Bone marrow (tissue), 2 donors: Measurements from ENCODE around the gene SMG6.
A peak's percentile ranks its signal among the peaks of the same experiment; 100 is the strongest.

Experiments used
- DNase-seq, 2 donors: peaks; one replicate each; lab custom pipeline; 2025; lab: John Stamatoyannopoulos, UW

The SMG6 gene

DNA sequence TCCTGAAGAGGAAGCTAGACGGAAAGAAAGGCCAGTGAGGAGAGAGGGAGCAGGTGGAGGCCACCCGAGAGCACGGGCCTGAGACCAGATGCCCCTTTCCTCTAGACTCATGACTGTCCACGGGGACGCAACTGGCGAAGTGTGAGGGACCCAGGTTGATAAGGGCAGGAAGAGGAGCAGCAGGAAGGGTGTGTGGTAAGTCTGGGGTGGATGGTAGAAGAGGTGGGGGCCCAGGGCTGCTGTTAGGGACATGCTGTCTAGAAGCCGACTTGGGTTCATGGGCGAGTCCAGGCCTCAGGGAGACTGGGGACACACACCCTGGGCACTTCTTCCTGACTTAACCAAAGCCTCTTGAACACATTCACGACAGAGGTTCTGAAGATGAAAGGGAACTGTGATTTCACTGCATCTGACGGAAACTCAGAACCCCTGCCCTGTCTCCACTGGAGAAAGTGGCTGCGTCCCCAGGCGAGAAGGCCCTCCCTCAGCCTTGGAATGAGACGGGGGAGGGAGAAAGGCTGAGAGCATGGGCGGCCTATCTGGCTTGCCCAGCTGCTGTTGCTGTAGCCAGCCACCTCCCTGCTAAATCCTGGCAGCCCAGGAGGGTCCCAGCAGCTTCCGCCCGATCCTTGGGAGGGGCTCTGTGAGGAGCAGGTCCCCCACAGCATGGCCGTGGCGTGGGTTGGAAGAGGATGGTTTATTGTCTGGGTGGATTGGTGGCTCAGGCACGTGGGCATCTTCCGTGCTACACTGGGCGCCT, 242.7 kb downstream of the SMG6 start:
- DNase-seq: no peak

DNA sequence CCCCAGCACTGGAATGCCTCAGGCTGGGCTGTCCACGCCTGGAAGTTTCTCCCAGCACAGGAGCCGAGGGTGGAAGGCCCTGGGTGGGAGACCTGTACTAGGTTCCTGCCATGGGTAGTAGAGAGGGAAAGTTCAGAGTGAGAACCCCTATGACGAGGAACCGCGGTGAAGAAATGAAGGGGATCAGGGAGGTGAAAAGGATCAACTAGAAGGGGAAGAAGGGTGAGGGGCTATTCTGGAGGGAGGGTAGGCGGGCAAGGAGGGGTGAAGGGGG, 243.3 kb downstream of the SMG6 start:
- DNase-seq: no peak

DNA sequence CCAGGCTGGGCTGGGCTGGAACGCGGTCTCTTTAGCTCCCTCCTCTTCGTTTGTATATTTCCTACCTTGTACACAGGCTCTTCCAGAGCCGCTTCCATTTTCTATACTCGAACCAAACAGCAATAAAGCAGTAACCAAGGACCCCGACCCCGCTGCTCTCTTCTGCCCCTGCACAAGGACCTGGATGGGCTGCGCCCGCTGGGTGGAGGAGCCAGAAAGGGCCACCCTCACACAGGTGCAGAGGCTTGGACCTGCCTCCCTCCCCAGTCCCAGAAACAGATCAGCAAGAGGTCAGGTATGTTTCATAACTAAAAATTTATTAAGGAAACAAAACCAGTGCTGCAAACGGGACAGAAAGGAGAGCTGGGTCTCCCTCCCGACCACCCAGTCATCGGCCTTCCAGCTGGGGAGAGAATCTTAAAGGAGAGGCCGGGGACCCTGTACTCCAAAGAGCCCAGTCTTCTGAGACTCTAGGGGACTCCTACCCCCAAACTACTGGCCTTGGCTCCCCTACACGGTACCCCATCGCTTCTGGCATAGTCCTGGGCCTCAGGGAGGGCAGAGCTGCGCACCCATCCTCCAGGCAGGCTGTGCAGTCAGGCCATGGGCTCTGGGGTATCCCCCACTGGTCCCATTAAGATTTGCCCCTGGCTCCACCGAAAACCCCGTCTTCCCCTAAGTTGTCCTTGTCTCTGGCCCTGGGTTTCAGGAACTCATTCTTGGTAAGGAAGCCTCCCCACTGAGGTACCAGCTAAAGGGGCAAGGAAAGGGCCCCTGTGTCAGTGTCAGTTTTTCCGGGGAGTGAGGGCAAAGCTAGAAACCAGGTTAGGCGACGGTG, 243.8 kb downstream of the SMG6 start:
- DNase-seq: no peak

DNA sequence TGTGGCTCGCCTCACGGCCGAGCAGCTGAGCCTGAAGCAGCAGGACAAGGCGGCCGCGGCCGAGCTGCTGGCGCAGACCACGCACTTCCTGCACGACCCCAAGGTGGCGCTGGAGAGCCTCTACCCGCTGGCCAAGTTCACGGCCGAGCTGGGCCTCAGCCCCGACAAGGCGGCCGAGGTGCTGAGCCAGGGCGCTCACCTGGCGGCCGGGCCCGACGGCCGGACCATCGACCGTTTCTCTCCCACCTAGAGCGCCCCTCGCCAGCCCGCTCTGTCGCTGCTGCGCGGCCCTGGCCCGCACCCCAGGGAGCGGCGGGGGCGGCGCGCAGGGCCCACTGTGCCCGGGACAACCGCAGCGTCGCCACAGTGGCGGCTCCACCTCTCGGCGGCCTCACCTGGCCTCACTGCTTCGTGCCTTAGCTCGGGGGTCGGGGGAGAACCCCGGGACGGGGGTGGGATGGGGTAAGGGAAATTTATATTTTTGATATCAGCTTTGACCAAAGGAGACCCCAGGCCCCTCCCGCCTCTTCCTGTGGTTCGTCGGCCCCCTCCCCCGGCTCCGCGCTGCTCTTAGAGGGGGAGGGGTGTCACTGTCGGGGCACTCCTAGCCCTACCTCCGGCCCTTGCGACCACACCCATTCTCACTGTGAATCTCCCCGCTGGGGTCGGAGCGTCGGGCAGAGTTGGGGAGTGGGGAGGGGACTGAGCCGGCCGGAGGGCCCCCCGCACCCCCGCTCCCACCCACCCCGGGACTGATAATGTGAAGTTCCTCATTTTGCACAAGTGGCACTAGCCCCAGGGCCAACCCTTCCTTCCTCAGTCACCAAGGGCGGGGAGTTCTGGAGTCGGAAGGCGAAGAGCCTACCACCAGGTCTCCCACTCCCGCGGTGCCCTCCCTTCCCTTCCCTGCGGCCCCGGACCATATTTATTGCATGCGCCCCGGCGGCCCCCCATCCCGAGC, 244.7 kb downstream of the SMG6 start:
- peak; percentile 54 to 73 for DNase-seq

DNA sequence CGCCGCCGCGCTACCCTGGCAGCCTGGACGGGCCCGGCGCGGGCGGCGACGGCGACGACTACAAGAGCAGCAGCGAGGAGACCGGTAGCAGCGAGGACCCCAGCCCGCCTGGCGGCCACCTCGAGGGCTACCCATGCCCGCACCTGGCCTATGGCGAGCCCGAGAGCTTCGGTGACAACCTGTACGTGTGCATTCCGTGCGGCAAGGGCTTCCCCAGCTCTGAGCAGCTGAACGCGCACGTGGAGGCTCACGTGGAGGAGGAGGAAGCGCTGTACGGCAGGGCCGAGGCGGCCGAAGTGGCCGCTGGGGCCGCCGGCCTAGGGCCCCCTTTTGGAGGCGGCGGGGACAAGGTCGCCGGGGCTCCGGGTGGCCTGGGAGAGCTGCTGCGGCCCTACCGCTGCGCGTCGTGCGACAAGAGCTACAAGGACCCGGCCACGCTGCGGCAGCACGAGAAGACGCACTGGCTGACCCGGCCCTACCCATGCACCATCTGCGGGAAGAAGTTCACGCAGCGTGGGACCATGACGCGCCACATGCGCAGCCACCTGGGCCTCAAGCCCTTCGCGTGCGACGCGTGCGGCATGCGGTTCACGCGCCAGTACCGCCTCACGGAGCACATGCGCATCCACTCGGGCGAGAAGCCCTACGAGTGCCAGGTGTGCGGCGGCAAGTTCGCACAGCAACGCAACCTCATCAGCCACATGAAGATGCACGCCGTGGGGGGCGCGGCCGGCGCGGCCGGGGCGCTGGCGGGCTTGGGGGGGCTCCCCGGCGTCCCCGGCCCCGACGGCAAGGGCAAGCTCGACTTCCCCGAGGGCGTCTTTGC, 245.6 kb downstream of the SMG6 start:
- no peak for DNase-seq

DNA sequence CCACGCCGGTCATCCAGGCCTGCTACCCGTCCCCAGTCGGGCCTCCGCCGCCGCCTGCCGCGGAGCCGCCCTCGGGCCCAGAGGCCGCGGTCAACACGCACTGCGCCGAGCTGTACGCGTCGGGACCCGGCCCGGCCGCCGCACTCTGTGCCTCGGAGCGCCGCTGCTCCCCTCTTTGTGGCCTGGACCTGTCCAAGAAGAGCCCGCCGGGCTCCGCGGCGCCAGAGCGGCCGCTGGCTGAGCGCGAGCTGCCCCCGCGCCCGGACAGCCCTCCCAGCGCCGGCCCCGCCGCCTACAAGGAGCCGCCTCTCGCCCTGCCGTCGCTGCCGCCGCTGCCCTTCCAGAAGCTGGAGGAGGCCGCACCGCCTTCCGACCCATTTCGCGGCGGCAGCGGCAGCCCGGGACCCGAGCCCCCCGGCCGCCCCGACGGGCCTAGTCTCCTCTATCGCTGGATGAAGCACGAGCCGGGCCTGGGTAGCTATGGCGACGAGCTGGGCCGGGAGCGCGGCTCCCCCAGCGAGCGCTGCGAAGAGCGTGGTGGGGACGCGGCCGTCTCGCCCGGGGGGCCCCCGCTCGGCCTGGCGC, 246.3 kb downstream of the SMG6 start:
- DNase-seq: no peak

DNA sequence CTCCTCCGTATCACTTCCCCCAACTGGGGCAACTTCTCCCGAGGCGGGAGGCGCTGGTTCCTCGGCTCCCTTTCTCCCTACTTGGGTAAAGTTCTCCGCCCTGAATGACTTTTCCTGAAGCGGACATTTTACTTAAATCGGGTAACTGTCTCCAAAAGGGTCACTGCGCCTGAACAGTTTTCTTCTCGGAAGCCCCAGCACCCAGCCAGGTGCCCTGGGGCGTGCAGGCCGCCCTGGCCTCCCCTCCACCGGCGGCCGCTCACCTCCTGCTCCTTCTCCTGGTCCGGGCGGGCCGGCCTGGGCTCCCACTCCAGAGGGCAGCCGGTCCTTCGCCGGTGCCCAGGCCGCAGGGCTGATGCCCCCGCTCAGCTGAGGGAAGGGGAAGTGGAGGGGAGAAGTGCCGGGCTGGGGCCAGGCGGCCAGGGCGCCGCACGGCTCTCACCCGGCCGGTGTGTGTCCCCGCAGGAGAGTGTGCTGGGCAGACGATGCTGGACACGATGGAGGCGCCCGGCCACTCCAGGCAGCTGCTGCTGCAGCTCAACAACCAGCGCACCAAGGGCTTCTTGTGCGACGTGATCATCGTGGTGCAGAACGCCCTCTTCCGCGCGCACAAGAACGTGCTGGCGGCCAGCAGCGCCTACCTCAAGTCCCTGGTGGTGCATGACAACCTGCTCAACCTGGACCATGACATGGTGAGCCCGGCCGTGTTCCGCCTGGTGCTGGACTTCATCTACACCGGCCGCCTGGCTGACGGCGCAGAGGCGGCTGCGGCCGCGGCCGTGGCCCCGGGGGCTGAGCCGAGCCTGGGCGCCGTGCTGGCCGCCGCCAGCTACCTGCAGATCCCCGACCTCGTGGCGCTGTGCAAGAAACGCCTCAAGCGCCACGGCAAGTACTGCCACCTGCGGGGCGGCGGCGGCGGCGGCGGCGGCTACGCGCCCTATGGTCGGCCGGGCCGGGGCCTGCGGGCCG, 247.1 kb downstream of the SMG6 start:
- DNase-seq: peak in 1 of 2 donors; percentile 8

DNA sequence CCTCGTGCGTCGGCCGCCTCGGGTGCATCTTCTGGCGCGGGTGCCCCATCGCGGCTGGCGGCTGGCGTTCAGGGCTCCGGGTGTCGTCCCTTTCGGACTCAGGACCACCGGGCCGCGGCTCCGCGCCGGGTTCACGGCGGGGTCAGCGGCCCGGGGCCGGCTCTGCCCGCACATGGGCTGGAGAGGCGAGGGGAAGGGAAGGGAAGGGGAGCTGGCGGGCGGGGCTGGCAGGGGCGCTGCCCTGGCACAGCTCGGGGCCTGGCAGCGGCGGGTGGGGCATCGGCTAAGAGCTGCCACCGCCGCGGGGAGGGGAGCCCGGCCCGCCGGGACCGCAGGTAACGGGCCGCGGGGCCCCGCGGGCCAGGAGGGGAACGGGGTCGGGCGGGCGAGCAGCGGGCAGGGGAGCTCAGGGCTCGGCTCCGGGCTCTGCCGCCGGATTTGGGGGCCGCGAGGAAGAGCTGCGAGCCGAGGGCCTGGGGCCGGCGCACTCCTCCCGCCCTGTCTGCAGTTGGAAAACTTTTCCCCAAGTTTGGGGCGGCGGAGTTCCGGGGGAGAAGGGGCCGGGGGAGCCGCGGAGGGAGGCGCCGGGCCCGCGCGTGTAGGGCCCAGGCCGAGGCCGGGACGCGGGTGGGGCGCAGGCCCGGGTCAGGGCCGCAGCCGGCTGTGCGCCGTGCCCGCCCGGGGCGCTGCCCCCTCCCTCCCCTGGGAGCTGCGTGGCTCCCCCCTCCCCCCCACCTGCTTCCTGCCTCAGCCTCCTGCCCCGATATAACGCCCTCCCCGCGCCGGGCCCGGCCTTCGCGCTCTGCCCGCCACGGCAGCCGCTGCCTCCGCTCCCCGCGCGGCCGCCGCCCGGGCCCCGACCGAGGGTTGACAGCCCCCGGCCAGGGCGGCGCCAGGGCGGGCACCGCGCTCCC, 248.0 kb downstream of the SMG6 start:
- no peak for DNase-seq

DNA sequence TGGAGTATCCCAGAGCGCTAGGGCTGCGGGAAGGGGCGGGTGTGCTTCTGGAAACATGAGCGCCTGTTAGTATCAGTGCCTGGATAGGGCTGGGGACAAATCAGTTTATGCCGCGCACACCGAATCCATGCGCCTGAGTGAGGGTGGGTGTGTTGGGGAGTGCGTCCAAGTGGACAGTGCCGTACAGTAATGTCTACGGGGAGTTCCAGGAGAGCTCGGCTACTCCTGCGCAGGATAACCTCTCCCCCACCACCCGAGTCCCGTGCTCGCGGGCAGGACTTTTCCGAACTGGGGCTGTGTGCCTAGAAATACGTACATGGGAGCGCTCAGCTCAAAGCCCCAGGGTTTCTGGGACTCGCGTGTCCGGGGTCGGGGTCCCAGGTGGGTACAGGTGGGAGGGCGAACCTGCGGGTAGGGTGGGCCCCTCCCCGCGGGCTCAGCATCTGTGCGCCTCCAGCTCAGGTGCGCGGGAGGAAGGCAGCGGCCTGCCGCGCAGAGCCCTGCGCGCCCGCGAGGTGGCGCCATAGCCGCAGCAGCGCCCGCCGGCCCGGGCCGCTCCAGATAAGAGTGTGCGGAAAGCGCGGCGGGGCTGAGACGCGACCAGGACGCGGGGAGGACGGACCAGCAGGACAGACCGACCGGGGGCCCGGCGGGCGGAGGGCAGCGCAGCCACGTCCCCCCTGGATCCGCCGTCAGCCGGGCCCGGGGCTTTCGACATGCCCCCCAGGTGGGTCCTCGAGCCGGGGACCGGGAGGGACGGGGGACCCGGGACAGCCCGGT, 248.9 kb downstream of the SMG6 start, which contains the start of gene HIC1:
HIC1 (plus strand) TSS at position 592 of the 780 bp plus-strand sequence. CDS start 1,588 bp downstream, outside the sequence.
- DNase-seq: peak in 1 of 2 donors; percentile 78

DNA sequence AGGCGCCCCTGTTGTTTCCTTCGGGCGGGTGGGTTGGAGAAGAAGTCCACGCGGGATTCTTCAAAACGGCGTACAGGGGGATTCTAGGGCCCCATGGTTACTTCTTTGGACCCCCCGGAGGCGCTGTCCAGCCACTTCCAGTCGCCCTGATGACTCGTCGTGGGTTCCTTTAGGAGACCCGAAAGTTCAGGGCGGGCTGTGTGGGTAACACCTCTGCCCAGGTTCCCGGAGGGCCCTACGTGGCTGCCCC, 249.4 kb downstream of the SMG6 start:
- no peak for DNase-seq

DNA sequence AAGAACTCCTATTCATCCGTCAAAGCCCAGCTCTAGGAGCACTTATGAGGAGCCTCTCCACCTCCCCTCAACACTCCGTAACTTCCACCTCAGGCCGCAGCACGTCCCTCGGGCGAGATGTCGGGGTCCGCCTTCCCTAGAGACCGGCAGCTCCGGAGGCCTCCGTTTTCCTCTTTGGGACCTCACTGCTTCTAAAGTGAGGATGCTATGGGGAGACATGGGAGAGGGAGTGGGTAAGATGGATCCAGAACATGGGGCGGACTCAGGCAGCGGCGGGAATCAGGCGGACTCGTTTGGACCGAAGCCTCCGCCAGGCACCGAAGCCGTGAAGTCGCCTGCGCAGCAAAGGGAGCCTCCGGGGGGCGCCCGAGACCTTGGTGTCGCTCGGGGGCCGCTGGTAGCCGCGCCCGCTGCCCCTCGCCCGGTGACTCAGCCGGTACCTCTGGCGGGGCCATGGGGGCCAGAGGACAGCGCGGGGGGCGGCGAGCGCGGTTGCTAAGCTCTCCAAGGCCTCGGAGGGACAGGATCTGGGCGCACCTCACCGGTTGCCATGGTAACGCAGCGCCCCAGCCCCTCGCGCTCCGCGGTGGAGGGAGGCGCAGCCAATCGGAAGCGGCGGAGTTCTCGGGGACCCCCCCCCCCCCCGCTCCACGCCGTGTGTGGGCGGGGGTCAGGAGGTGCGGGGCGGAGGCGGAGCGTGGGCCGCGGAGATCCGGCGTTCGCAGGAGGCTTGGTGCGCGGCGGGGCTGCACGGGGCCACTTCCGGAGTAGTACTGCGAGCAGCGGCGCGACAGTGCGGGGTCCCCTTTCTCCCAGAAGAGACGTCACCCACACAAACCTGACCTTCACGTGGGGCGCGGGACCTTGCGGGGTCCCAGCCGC, 250.0 kb downstream of the SMG6 start:
- DNase-seq: peak; percentile 24 to 29

DNA sequence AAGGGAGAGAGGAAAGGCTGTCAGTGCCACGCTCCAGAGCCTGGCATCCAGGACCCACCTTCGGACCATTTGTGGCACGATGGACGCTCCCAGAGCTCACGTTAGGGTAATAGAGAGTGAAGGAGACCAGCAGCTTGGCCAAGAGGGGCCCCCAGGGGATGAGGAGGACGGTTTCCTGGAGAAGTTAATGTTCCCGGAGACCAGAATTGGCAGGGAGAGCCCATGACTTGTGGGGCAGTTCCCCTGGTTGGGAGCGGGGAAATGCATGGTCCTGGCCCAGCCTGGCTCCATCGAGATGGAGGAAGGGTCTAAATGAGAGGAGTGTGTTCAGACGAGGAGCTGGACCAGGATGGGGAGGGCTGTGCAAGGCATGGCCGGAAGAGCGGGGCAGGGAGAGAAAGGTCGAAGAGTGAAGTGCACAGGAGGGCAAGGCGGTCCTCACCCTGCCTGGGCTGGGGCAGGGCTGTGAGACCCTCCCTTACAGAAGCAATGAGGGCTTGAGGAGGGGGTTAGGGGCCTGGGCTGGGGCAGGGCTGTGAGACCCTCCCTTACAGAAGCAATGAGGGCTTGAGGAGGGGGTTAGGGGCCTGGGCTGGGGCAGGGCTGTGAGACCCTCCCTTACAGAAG, 251.5 kb downstream of the SMG6 start:
- DNase-seq: no peak

DNA sequence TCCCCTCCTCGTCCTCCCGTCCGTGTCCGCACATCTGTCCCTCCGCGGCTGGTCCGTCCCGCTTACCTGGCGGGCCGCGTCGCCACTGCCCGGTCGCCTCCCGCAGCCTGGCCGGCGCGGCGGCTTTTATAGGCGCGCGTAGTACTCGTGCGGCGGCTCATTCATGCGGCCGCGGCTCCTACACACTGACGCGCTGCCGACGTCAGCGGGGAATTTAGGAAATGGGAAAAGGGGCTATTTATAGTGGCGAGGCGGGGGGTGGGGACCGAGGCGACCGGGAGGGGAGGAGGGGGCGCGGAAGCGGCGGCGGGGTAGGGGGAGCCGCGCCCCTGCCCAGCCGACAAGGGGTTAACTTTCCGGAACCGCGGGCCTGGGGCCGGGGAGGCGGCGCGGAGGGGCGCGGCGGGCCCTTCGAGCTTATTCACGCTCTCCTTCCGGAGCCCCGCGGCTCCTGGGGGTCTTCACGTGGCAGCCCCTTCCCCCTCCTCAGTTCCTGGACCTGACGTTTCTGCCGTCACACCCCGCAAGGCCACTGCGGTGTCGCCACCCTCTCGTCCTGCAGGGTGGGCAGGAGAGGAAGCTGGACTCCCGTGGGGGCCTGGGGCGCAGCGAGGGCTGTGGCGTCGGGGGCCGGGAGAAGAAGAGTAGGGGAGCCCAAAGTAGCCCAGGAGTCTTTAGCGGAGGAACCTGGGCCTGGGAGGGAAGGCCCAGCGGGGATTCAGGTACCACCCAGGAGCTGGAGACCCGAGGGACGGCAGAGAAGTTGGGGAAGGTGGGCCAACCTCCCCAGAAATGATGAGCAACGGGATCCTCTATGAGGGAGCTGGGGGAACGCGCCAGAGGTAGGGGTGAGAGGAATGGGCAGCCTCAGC, 252.3 kb downstream of the SMG6 start:
- no peak for DNase-seq

DNA sequence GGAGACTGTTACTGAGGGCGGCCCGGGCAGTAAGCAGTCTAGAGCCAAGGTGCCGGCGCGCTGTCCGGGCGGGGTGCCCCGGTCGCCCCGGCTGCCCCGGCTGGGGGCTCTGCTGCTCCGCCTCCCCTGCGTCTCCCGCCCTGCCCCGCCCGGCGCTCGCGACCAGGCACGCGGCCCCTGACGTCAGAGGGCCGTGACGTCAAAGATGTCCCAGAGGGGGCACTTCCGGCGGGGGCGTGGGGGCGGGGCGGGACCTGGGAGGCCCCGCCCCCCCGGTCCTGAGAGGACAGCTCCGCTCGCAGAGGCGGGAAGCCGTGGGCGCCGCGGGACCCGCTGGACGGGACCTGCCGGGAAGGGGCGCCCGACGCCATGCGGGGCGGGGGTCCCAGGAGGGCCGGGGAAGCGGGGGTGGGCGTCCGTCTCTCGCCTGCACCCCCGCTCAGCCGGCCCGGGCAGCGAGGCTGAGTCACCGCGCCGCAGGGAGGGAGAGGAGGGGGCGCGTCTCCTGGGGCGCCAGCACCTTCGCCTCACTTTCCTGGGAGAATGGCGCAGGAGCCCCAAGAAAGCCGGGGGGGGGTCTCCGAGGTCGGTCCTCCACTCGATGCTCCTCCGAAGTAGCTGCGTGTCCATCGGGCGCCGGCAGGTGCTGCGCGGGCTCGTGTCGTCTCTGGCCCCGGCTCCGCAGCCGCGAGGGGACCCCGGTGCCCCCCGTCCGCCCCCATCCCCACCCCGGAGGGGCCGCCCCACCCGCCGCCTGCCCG, 253.1 kb downstream of the SMG6 start:
- DNase-seq: peak in 1 of 2 donors; percentile 75
